HepG2 (cell line): Measurements from ENCODE around the gene CD70. TPM values are rescaled to one million over a fixed set of nuclear protein-coding genes. Genes with fewer than 3 reads are reported as not detected.
"Not testable (repeated sequence)": the region's sequence is repeated elsewhere in the genome, so short reads cannot be mapped to it uniquely, and the experiment has no call there.

ENCODE experiments used
- ATAC-seq: fragments of 200-7000 bp; cut with Tn5 transposase; 3 replicates; pipeline ENCODE4 v1.9.1; 2020; ENCODE audit warnings: mild to moderate bottlenecking, moderate library complexity
- BruUV-seq: library from RNA; stranded (reverse); fragments of 400-500 nt; replicated peaks from 2 replicates; lab custom pipeline; 2021; lab: Mats Ljungman, UMichigan
- CTCF ChIA-PET: fragments of 300-600 bp; formaldehyde crosslinking; extraction: SDS; loops from one replicate; lab custom pipeline; 2021; ENCODE audit warnings: low total read pairs, inconsistent platforms, low intra/inter-chr PET ratio; lab: Yijun Ruan, JAX
- POLR2A ChIA-PET: fragments of 350-600 bp; sonication (Branson Sonifier 250); formaldehyde crosslinking; loops from one replicate; lab custom pipeline; 2020; ENCODE audit warnings: antibody characterized with exemption, inconsistent platforms; lab: Yijun Ruan, JAX
- DNase-seq: peaks from one replicate; pipeline ENCODE4 v3.0.0-alpha.2; 2015; ENCODE audit warnings: low spot score
- FAIRE-seq: peaks from 3 replicates; lab custom pipeline; 2011; peaks lifted over from hg19 to GRCh38; lab: Jason Lieb, UNC
- H2AFZ ChIP-seq: one replicate; pipeline ENCODE4 v1.6.1; 2011; ENCODE audit warnings: low read length, inconsistent platforms
- H3K27ac ChIP-seq: fragments of 300-600 bp; 3 replicates; pipeline ENCODE4 v1.8.0; 2011; ENCODE audit warnings: mixed run types, mild to moderate bottlenecking, mixed read lengths, low read length, inconsistent platforms; ENCODE audit not compliant: insufficient read depth; ENCODE audit errors: extremely low read length
- H3K27me3 ChIP-seq, 2 experiments: fragments of 200-600 bp in 1 of 2; 2 replicates in 1 of 2; 3 replicates in 1 of 2; pipeline versions ENCODE4 v1.6.0 to v1.8.0; 2011; ENCODE audit warnings: low read length in 2 of 2, mild to moderate bottlenecking in 2 of 2, moderate library complexity in 2 of 2, inconsistent platforms in 1 of 2; ENCODE audit not compliant: insufficient read depth in 2 of 2, control insufficient read depth in 1 of 2
- H3K36me3 ChIP-seq, 2 experiments: fragments of 200-600 bp in 1 of 2; replicated peaks in 1 of 2; 2 replicates in 1 of 2; 3 replicates in 1 of 2; pipeline versions ENCODE4 v1.5.1 to v1.8.0; 2011; ENCODE audit warnings: low read length in 2 of 2, inconsistent platforms in 1 of 2; ENCODE audit not compliant: insufficient read depth in 2 of 2, control insufficient read depth in 1 of 2
- H3K4me1 ChIP-seq: 2 replicates; pipeline ENCODE4 v1.5.1; 2012; ENCODE audit warnings: low read length, inconsistent platforms; ENCODE audit not compliant: insufficient read depth
- H3K4me2 ChIP-seq: 2 replicates; pipeline ENCODE4 v1.6.0; 2011; ENCODE audit warnings: low read depth, low read length, inconsistent platforms
- H3K4me3 ChIP-seq, 3 experiments: fragments of 200-600 bp in 1 of 3; sonication (generic), shearing (Covaris generic) in 1 of 3; replicated peaks in 1 of 3; 2 replicates each; pipeline ENCODE4 v1.5.1; 2011 to 2016; ENCODE audit warnings: low read length in 3 of 3, inconsistent platforms in 2 of 3, low read depth in 2 of 3, mild to moderate bottlenecking in 2 of 3, control low read depth in 1 of 3, mixed read lengths in 1 of 3; ENCODE audit not compliant: insufficient read depth in 1 of 3
- H3K79me2 ChIP-seq: one replicate; pipeline ENCODE4 v1.6.1; 2011; ENCODE audit warnings: low read length, inconsistent platforms; ENCODE audit not compliant: insufficient read depth
- H3K9ac ChIP-seq: 2 replicates; pipeline ENCODE4 v1.6.0; 2011; ENCODE audit warnings: mild to moderate bottlenecking, low read depth, low read length, inconsistent platforms; ENCODE audit not compliant: insufficient read depth
- H3K9me3 ChIP-seq: 2 replicates; pipeline ENCODE4 v1.5.1; 2012; ENCODE audit warnings: mild to moderate bottlenecking, low read length
- H4K20me1 ChIP-seq: 2 replicates; pipeline ENCODE4 v1.6.0; 2011; ENCODE audit warnings: inconsistent platforms, mild to moderate bottlenecking, low read length, moderate library complexity; ENCODE audit not compliant: insufficient read depth
- BHLHE40 ChIP-seq: IDR thresholded peaks from 2 replicates; pipeline ENCODE4 v1.6.1; 2011; ENCODE audit warnings: low read length, improper control_type of control experiment
- KAT8 ChIP-seq: IDR thresholded peaks from 2 replicates; pipeline ENCODE4 v1.6.1; 2016; ENCODE audit warnings: missing genetic modification reagents, missing compliant biosample characterization
- KDM2A ChIP-seq: sonication (generic); formaldehyde crosslinking; IDR thresholded peaks from 2 replicates; pipeline ENCODE4 v1.4.0; 2020; ENCODE audit warnings: low read depth, missing genetic modification reagents, borderline replicate concordance
- RAD21 ChIP-seq: fragments of 450-650 bp; formaldehyde crosslinking; IDR thresholded peaks from 2 replicates; pipeline ENCODE4 v1.5.0; 2020; ENCODE audit warnings: mild to moderate bottlenecking
- SMC3 ChIP-seq: IDR thresholded peaks from 2 replicates; pipeline ENCODE4 v1.6.1; 2011; ENCODE audit warnings: low read length, improper control_type of control experiment
- STAG1 ChIP-seq: sonication (generic); formaldehyde crosslinking; IDR thresholded peaks from 2 replicates; pipeline ENCODE4 v1.4.0; 2020; ENCODE audit warnings: missing genetic modification reagents
- WGBS: methylation state at CpG from one replicate; pipeline ENCODE4 v1.1.6; 2017; ENCODE audit warnings: low lambda C conversion rate; 5-methylcytosine and 5-hydroxymethylcytosine counted together
- in situ Hi-C: cut with HindIII; loops from 2 replicates; pipeline ENCODE4 v1.10.0; 2017; ENCODE audit warnings: low pct_unique_long_range_greater_than_20kb; ENCODE audit not compliant: extremely low pct_ligation_motif_present
- intact Hi-C: fragments of 100-400 bp; cut with micrococcal nuclease; formaldehyde crosslinking; loops from one replicate; pipeline ENCODE4 v1.10.0; 2022; ENCODE audit not compliant: unreplicated experiment
- polyA plus RNA-seq, 8 experiments: library from polyadenylated mRNA; depleted of rRNA in 3 of 8; stranded (reverse) in 7 of 8; unstranded in 1 of 8; fragments of >200 nt; fragmentation: Illumina TruSeq in 4 of 8; extraction: Trizol in 4 of 8; gene quantifications; 2 replicates each; pipeline versions ENCODE4 v1.2.1 to v1.2.3, GENCODE V29; 2011 to 2016; ENCODE audit warnings: low read depth in 4 of 8, missing spikeins in 1 of 8, mixed read lengths in 1 of 8; ENCODE audit not compliant: insufficient read depth in 1 of 8
- total RNA-seq, 5 experiments: library from RNA; depleted of rRNA; stranded (reverse); fragments of >200 nt; fragmentation: Illumina TruSeq; extraction: Trizol; gene quantifications; 2 replicates each; pipeline ENCODE4 v1.2.3, GENCODE V29; 2016; ENCODE audit warnings: low read depth in 1 of 5
- TF ChIP-seq, protein P1 (sequence below), 2 experiments: sonication (generic) in 1 of 2; formaldehyde crosslinking in 1 of 2; IDR thresholded peaks; 2 replicates each; pipeline versions ENCODE4 v1.4.0 to v1.6.1; 2018 to 2020; ENCODE audit warnings: missing genetic modification reagents in 2 of 2, borderline replicate concordance in 1 of 2, low read depth in 1 of 2, mild to moderate bottlenecking in 1 of 2, missing biosample characterization in 1 of 2
- TF ChIP-seq, protein P2 (sequence below): sonication (generic); formaldehyde crosslinking; IDR thresholded peaks from 2 replicates; pipeline ENCODE4 v1.5.0; 2020; ENCODE audit warnings: mild to moderate bottlenecking, missing genetic modification reagents, moderate library complexity

CD70 gene
- total and polyA plus RNA-seq, 2 of the 13 experiments (the other 11 are each of a cell fraction or from before 2014, with no cell fraction given): 0.13 TPM; not detected in 1

DNA sequence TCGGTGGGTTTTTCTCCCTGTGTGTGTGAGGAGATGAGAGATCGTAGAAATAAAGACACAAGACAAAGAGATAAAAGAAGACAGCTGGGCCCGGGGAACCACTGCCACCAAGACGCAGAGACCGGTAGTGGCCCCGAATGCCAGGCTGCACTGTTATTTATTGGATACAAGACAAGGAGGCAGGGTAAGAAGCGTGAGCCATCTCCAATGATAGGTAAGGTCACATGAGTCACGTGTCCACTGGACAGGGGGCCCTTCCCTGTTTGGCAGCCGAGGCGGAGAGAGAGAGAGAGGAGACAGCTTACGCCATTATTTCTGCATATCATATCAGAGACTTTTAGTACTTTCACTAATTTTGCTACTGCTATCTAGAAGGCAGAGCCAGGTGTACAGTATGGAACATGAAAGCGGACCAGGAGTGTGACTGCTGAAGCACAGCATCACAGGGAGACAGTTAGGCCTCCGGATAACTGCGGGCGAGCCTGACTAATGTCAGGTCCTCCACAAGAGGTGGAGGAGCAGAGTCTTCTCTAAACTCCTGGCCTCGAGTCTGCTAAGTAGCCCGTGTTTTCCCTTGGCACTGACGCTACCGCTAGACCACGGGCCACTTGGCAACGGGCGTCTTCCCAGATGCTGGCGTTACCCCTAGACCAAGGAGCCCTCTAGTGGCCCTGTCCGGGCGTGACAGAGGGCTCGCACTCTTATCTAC, 42.0 kb upstream of the CD70 start:
- POLR2A ChIA-PET, H2AFZ ChIP-seq, H3K9me3 ChIP-seq, FAIRE-seq, H3K9ac ChIP-seq, H3K27ac ChIP-seq, BruUV-seq, H3K36me3 ChIP-seq, H4K20me1 ChIP-seq, H3K27me3 ChIP-seq, H3K4me1 ChIP-seq, H3K79me2 ChIP-seq: not testable (repeated sequence)
- TF ChIP-seq STAG1 (CRISPR knock-in tag): peak; percentile 86
- peak; percentile 48; the same call in 1 of the 2 replicates for TF ChIP-seq KDM2A (CRISPR knock-in tag)
- TF ChIP-seq KAT8: 0 out of 2 replicates have a peak, but pooled peaks have one; percentile 26
- TF ChIP-seq, protein P1, sequence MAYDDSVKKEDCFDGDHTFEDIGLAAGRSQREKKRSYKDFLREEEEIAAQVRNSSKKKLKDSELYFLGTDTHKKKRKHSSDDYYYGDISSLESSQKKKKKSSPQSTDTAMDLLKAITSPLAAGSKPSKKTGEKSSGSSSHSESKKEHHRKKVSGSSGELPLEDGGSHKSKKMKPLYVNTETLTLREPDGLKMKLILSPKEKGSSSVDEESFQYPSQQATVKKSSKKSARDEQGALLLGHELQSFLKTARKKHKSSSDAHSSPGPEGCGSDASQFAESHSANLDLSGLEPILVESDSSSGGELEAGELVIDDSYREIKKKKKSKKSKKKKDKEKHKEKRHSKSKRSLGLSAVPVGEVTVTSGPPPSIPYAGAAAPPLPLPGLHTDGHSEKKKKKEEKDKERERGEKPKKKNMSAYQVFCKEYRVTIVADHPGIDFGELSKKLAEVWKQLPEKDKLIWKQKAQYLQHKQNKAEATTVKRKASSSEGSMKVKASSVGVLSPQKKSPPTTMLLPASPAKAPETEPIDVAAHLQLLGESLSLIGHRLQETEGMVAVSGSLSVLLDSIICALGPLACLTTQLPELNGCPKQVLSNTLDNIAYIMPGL (CRISPR knock-in tag; IDR thresholded peaks at IDR 0.05; ENCODE audit: borderline replicate concordance in 1 of 2, low read depth in 1 of 2): peak in 1 of 2 experiments; percentile 49; a peak in 1 of 4 replicates
- 0 out of 2 replicates have a peak, but pooled peaks have one; percentile 21 for TF ChIP-seq BHLHE40
- TF ChIP-seq, protein P2, sequence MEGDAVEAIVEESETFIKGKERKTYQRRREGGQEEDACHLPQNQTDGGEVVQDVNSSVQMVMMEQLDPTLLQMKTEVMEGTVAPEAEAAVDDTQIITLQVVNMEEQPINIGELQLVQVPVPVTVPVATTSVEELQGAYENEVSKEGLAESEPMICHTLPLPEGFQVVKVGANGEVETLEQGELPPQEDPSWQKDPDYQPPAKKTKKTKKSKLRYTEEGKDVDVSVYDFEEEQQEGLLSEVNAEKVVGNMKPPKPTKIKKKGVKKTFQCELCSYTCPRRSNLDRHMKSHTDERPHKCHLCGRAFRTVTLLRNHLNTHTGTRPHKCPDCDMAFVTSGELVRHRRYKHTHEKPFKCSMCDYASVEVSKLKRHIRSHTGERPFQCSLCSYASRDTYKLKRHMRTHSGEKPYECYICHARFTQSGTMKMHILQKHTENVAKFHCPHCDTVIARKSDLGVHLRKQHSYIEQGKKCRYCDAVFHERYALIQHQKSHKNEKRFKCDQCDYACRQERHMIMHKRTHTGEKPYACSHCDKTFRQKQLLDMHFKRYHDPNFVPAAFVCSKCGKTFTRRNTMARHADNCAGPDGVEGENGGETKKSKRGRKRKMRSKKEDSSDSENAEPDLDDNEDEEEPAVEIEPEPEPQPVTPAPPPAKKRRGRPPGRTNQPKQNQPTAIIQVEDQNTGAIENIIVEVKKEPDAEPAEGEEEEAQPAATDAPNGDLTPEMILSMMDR (CRISPR knock-in tag): peak; percentile 86
- TF ChIP-seq SMC3: peak; percentile 30; the same call in 1 of the 2 replicates
- peak; percentile 62 for TF ChIP-seq RAD21 (CRISPR knock-in tag)
- in situ Hi-C loops: loop anchor here (5.0 to 25.0 kb wide), 2 partner anchors 116 to 229 kb away; no protein-coding TSS in a partner anchor
- Histone ChIP-seq H3K4me3 (peak overlapping the region in 1 of 3 experiments; percentile 5; a peak in 1 of 6 replicates), H3K4me2 (peak overlapping the region; percentile 47)
- DNase-seq: peak; percentile 26
- CTCF ChIA-PET: interaction anchor here (1.6 to 3.1 kb wide), 3 partner anchors 116 to 231 kb away, joined by 5 to 24 read pairs (median 5); partner anchors contain the start of gene DENND1C
- intact Hi-C loops: loop anchor here (2.0 kb wide), 2 partner anchors 116 to 230 kb away; no protein-coding TSS in a partner anchor
- 19% methylated on average over 19 of the region's 26 CpGs for WGBS
- ATAC-seq: peak; percentile 68
